GM21526 (cell line): ENCODE data around the gene GRIN2A.
"Not testable (repeated sequence)": the region's sequence is repeated elsewhere in the genome, so short reads cannot be mapped to it uniquely, and the experiment has no call there.

ENCODE experiments used
- ATAC-seq: cut with Tn5 transposase; IDR thresholded peaks from one replicate; pipeline ENCODE4 v1.9.1; 2021; ENCODE audit warnings: moderate library complexity; ENCODE audit not compliant: unreplicated experiment, low FRiP score

Gene GRIN2A

DNA sequence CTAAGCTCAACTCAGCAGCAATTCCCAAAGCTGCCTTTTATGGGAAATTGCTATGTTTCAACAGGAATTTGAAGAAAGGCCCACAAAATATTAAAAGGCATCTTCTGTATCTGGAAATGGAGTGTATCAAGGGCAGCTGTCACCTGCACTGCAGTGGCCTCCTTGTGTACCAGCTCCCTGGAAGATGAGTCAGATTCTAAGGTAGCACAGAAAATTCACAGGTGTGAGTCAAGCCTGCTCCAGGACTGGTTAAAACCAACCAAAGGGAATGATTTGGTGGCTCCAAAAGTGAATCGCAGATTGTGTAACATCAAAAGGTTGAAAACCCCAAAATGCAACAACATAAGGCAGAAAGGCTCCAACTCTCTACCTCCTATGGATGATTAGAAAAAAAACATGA lies 296.4 kb downstream of the GRIN2A start:
- no peak for ATAC-seq

- ATAC-seq: no peak
These were observed 296.8 kb downstream of the GRIN2A start for GRCh38 chr16:9885467-9885866.

GRCh38 chr16:9875981-9876380 lies 306.2 kb downstream of the GRIN2A start:
- ATAC-seq: not testable (repeated sequence)

DNA sequence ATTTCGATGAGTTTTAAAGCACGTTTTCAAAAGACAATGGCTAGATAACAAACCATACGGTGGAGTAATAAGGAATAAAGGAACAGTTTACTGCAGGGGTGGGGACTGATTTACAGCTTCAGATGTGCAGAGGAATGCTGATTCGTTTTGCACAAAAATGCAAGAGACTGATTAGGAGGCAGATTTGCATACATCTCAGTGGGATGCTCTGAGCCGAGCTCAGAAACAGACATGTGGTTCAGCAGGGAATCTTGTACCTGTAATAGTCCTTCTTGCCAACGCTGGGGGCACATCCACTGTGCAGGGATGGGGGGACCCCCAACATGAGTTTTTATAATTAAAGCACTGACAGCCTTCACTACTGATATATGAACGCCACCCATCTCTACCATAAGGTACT lies 308.0 kb downstream of the GRIN2A start:
- no peak for ATAC-seq

GRCh38 chr16:9870962-9871361 lies 311.3 kb downstream of the GRIN2A start:
- no peak for ATAC-seq

- no peak for ATAC-seq
These were observed 312.5 kb downstream of the GRIN2A start for GRCh38 chr16:9869776-9870175.

- ATAC-seq: no peak
These were observed 313.6 kb downstream of the GRIN2A start for GRCh38 chr16:9868606-9869149.

GRCh38 chr16:9867176-9867575 lies 315.1 kb downstream of the GRIN2A start:
- no peak for ATAC-seq

GRCh38 chr16:9864461-9864860 lies 317.8 kb downstream of the GRIN2A start:
- no peak for ATAC-seq

GRCh38 chr16:9862327-9862726 lies 319.9 kb downstream of the GRIN2A start:
- no peak for ATAC-seq

GRCh38 chr16:9860876-9861275 lies 321.4 kb downstream of the GRIN2A start:
- no peak for ATAC-seq

DNA sequence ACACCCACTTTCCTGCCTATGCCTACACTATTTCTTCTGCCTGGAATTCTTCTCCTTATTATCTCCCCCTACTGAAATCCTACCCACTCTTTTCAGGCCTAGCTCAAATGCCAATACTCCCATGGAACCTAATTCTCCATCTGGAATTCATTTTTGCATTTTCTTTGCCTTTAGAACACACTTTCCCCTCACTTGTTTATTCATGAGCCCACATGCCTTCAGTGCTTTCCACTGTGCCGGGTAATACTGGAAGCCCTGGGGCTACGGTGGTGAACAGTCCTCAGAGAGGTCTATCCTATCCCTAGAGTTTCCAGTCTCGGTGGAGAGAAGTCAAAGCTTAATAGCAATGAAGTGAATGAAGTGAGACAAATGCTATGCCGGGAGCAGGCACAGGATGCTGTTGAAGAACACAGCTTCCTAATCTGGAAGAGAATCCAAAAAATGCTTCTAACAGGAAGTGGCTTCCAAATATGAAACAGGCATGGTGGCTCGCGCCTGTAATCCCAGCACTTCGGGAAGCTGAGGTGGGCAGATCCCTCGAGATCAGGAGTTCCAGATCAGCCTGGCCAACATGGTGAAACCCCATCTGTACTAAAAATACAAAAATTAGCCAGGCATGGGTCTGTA lies 322.4 kb downstream of the GRIN2A start:
- no peak for ATAC-seq

DNA sequence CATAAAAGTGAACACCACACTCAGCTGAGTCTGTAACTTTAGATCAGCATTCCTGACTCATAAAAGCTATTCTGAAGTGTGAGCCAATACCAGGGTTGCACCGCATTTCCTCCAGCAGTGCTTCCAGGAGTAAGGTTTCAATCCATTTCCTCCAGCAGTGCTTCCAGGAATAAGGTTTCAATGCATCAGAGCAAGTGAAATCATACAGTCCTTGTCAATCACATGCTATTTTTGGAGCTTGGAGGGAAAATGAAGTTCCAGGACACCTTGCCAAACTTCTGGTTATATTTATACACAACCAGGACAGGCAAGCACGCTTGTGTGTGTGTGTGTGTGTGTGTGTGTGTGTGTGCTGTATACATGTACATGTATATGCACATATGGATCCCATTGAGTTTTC lies 327.6 kb downstream of the GRIN2A start:
- no peak for ATAC-seq

DNA sequence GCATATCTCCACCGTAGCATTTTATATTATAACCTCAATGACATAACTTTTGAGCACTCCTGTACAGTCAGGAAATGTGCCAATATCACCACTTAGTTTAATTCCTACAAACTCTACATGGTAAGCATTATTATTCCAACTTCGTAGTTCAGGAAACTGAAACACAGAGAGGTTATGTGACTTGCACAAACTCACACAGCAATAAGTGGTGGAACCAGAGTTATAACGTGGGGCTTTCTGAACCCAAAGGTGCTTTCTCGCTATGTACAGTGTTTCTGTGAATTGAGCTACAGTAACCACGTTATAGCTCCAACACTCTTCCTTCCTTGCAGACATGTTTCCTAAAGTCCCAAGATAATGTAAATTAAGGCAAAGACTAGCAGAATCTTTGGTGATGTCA lies 330.2 kb downstream of the GRIN2A start:
- ATAC-seq: no peak

DNA sequence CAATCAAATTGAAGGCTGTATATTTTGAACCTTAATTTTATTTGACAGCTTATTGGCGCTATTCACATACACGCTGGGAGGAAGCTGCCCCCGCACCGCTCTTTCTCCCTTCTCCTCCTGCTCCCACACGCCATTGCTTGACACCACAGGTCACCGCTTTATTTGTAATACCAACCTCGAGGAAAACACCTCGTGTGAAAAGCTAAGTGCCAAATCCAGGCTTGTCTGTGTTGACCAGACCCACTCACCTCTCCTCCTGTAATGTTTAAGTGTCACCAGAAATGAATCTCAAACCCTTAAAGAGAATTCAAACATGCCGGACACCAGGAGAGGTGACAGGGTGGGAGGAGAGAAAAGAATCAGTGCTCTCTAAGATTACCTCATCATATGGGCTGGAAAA lies 331.4 kb downstream of the GRIN2A start:
- no peak for ATAC-seq

DNA sequence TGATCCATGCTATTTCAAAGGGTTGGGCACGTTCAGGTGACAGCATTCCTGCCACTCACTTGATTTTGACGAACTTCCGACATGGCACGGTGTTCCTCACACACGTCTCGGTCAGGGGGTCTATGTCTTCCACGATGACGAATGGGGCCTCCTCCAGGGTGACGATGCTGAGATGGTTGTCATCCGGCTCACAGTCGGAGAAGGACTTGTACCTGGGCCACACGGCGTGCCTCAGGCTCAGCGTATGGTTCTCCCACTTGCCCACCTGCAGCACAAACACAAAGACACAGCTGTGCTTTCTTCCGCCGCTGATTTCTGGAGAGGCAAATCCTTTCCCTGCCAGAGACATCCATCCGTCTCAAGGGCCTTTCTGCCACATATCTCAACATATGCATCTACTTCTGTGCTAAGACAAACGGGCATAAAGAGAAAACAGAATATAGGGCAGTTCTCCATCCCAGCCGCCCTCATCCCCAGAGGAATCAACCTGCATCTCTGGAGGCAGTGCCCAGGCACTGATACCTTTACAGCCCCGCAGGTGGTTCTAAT lies 332.5 kb downstream of the GRIN2A start:
- no peak for ATAC-seq

GRCh38 chr16:9847146-9847545 lies 335.1 kb downstream of the GRIN2A start:
- ATAC-seq: no peak

GRCh38 chr16:9846362-9847099 lies 335.7 kb downstream of the GRIN2A start:
- no peak for ATAC-seq

- no peak for ATAC-seq
These were observed 336.4 kb downstream of the GRIN2A start for GRCh38 chr16:9845661-9846361.

- ATAC-seq: no peak
These were observed 337.9 kb downstream of the GRIN2A start for GRCh38 chr16:9844361-9844760.

GRCh38 chr16:9843424-9844018 lies 338.7 kb downstream of the GRIN2A start:
- ATAC-seq: no peak
